ENCODE results near the gene MAP2K5. TPM values are rescaled to one million over a fixed set of nuclear protein-coding genes. Genes with fewer than 3 reads are reported as not detected.

Gene MAP2K5
- total RNA-seq, 6 experiments from 2014 or later: 5.0 to 11.6 (median 8.8) TPM

GRCh38 chr15:67740405-67740804, 197.9 kb downstream of the MAP2K5 start:
- Histone ChIP-seq H3K27me3 (no peaks in the 10 kb centered on the region), H3K4me3 (no peak overlapping the region), H3K4me1 (no peaks in the 10 kb centered on the region), H3K27ac (no peak overlapping the region), H3K36me3 (no peaks in the 10 kb centered on the region), H3K9me3 (no peaks in the 10 kb centered on the region)
- DNase-seq (no peak), ATAC-seq (no peak)
- TF ChIP-seq POLR2A (IDR thresholded peaks at IDR 0.05): no peak
- TF ChIP-seq, protein P1, sequence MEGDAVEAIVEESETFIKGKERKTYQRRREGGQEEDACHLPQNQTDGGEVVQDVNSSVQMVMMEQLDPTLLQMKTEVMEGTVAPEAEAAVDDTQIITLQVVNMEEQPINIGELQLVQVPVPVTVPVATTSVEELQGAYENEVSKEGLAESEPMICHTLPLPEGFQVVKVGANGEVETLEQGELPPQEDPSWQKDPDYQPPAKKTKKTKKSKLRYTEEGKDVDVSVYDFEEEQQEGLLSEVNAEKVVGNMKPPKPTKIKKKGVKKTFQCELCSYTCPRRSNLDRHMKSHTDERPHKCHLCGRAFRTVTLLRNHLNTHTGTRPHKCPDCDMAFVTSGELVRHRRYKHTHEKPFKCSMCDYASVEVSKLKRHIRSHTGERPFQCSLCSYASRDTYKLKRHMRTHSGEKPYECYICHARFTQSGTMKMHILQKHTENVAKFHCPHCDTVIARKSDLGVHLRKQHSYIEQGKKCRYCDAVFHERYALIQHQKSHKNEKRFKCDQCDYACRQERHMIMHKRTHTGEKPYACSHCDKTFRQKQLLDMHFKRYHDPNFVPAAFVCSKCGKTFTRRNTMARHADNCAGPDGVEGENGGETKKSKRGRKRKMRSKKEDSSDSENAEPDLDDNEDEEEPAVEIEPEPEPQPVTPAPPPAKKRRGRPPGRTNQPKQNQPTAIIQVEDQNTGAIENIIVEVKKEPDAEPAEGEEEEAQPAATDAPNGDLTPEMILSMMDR (IDR thresholded peaks at IDR 0.05): no peak
- WGBS (ENCODE audit: insufficient coverage, low coverage, low lambda C conversion rate, missing lambda C conversion rate): 100% methylated on average over 3 of the region's 3 CpGs
- intact Hi-C loops (cut with DNase I): no loop called here

DNA sequence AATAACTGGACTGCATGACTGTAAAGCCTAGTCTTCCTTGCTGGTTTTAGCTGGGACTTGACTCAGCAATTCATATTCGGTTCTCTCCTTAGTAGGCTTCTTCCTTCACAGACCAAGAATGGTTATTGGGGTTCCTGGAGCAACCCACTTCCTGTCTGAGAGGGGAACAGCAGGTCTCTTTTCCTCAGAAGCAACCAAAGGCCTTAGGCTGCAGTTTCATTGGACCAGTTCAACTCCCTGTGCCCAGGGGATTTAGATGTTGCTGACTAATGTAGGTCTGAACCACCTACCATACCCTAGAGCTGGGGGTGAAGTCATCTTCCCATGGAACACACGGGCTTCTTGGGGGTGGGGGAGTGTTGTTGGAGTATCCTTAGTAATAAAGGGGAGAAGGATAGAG, 198.8 kb downstream of the MAP2K5 start:
- TF ChIP-seq, protein P1 (IDR thresholded peaks at IDR 0.05): no peak
- TF ChIP-seq POLR2A (IDR thresholded peaks at IDR 0.05): no peak
- H3K36me3 ChIP-seq: no peaks in the 10 kb centered on the region
- 80% methylated on average over 1 of the region's 2 CpGs for WGBS (ENCODE audit: insufficient coverage, low coverage, low lambda C conversion rate, missing lambda C conversion rate)
- no peak overlapping the region for H3K27ac ChIP-seq
- DNase-seq (no peak), ATAC-seq (no peak)
- H3K9me3 ChIP-seq: no peaks in the 10 kb centered on the region
- no peak overlapping the region for H3K4me3 ChIP-seq
- peaks cover 0 to 5% (median 0%) of the 10 kb centered on the region in 4 donors for H3K4me1 ChIP-seq
- no peaks in the 10 kb centered on the region for H3K27me3 ChIP-seq
- intact Hi-C loops (cut with DNase I): no loop called here

GRCh38 chr15:67743558-67743957, 201.1 kb downstream of the MAP2K5 start:
- Histone ChIP-seq H3K4me3 (no peak overlapping the region), H3K27me3 (no peaks in the 10 kb centered on the region), H3K4me1 (peaks cover 0 to 5% (median 0%) of the 10 kb centered on the region in 4 donors), H3K36me3 (no peaks in the 10 kb centered on the region), H3K9me3 (no peaks in the 10 kb centered on the region), H3K27ac (no peak overlapping the region)
- TF ChIP-seq, protein P1 (IDR thresholded peaks at IDR 0.05): no peak
- no peak for TF ChIP-seq POLR2A (IDR thresholded peaks at IDR 0.05)
- no peak for ATAC-seq
- no peak for DNase-seq
- intact Hi-C loops (cut with DNase I): no loop called here

DNA sequence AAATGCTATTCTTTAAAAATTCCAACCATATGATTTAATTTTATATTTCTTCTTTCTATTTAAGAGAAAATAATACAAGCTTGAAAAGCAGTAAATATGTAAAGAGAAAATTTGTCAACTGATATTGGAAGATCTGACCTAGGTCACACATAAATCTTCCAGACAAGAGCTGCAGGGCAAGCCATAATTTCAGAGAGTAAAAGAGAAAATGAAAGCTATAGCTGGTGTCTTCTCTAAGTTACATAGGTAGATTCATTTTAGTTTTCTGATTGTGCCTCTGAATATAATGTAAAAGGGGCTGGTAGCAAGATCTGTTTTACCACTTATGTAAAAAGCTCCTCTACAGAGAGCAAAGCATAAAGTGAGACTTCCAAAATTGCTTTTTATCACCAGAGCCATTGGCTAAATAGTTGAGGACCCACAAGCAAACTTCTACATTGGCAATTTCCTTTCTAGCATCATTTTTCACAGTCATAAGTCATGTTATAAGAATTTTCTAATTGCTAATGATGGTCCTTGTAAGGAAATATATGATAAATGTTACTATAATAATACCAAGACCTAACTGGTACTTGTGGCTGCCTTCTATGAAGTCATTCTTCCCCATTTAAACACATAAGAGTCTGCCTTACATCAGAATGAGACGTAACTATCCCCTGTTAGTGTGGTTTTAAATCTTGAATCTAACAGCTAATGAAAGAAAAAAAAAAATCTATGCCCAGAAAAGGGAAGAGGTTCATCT, 202.0 kb downstream of the MAP2K5 start:
- H3K4me3 ChIP-seq: no peak overlapping the region
- no peaks in the 10 kb centered on the region for H3K9me3 ChIP-seq
- H3K36me3 ChIP-seq: no peaks in the 10 kb centered on the region
- DNase-seq (no peak), ATAC-seq (peak in 1 of 4 donors; percentile 54)
- 55% methylated on average over 1 of the region's 1 CpG for WGBS (ENCODE audit: insufficient coverage, low coverage, low lambda C conversion rate, missing lambda C conversion rate)
- intact Hi-C loops (cut with DNase I): no loop called here
- peaks cover 0 to 5% (median 0%) of the 10 kb centered on the region in 4 donors for H3K4me1 ChIP-seq
- H3K27me3 ChIP-seq: no peaks in the 10 kb centered on the region
- H3K27ac ChIP-seq: no peak overlapping the region
- TF ChIP-seq, protein P1 (IDR thresholded peaks at IDR 0.05): no peak
- no peak for TF ChIP-seq POLR2A (IDR thresholded peaks at IDR 0.05)

Data from right lobe of liver (tissue), 6 donors.